Measurements from ENCODE around the gene SART1.
"Not testable (repeated sequence)": the region's sequence is repeated elsewhere in the genome, so short reads cannot be mapped to it uniquely, and the experiment has no call there.

SART1 gene

DNA sequence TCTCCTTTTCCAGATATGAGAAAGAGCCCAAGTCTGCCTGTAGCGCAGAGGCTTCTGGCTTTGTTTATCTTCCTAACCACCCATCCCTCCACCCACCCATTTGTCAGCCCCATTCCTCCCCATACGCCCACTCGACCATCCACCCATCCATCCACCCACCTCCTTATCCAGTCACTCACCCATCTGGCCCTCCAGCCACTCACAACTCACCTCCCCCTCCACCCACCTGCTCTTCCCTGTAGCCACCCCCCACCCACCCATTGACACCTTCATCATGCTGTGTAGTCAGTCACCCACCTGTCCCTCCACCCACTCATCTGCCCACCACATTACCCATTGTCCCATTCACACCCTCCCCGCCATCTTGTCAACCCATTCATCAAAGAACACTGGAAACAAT, 55.8 kb downstream of the SART1 start:
- no peaks in the 10 kb centered on the region for H3K36me3 Mint-ChIP-seq (ENCODE audit: low read depth)
- peaks cover 14% of the 10 kb centered on the region for H3K27me3 Mint-ChIP-seq (ENCODE audit: low read depth)
- no peak overlapping the region for H3K4me3 Mint-ChIP-seq
- no peaks in the 10 kb centered on the region for H3K9me3 Mint-ChIP-seq
- H3K4me1 Mint-ChIP-seq (ENCODE audit: low read depth) = no peaks in the 10 kb centered on the region
- H3K27ac Mint-ChIP-seq = peak overlapping the region; percentile 31

DNA sequence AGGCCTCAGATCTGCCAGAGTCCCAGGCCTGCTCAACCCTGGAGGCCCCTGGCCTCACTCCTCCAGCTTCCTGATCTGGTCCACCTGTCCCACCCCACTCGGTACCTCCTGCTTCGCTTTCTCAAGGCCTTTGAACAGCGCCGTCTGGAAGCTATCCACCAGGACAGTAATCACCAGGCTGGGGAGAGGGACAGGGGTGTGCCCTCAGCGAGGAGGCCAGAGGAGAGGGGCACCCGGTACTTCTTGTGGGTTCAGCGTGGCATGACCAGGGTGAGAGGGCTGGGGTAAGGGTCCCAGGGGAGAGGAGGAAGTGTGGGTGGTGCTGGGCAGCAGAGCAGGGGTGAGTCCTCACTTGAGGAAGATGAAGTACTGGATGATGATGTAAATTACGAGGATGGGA, 58.7 kb downstream of the SART1 start:
- no peak overlapping the region for H3K27ac Mint-ChIP-seq
- no peaks in the 10 kb centered on the region for H3K36me3 Mint-ChIP-seq (ENCODE audit: low read depth)
- no peak overlapping the region for H3K4me3 Mint-ChIP-seq
- H3K9me3 Mint-ChIP-seq = no peaks in the 10 kb centered on the region
- peaks cover 5% of the 10 kb centered on the region for H3K4me1 Mint-ChIP-seq (ENCODE audit: low read depth)
- peaks cover 10% of the 10 kb centered on the region for H3K27me3 Mint-ChIP-seq (ENCODE audit: low read depth)

DNA sequence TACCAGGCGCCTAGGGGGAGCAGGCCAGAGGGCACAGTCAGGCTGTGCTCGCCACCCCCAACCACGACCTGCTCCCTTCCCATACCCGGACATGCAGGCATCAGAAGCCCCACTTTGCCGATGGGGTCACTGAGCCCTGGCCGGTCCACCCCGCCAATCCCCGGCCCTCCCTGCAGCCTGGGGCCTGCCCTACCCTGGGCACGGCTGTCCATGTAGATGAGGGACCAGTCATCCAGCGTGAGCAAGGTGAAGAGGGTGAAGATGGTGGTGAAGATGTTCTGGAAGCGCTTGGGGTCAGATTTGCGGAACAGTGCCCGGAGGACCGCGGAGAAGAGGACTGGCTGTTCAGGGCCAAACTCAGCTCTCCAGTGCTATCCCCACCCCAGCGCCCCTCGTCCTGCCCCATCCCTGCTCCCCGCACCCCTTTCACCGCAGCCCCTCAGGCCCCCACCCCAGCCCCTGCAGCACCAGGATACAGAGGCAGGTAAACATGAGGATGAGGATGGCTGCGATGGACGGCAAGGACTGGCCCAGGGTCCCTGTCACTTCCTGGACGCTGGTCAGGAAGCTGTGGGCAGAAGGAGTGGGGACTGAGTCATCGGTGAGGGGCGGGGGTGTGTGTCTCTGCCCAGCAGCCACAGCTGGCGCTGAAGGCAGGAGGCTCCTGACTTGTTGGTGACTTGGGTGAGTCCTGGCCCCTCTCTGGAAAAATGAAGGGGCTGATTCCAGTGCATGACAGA, 59.3 kb downstream of the SART1 start:
- Mint-ChIP-seq H3K9me3 (no peaks in the 10 kb centered on the region), H3K4me1 (ENCODE audit: low read depth) (peaks cover 5% of the 10 kb centered on the region), H3K4me3 (no peak overlapping the region), H3K27me3 (ENCODE audit: low read depth) (peaks cover 10% of the 10 kb centered on the region), H3K36me3 (ENCODE audit: low read depth) (no peaks in the 10 kb centered on the region), H3K27ac (no peak overlapping the region)

DNA sequence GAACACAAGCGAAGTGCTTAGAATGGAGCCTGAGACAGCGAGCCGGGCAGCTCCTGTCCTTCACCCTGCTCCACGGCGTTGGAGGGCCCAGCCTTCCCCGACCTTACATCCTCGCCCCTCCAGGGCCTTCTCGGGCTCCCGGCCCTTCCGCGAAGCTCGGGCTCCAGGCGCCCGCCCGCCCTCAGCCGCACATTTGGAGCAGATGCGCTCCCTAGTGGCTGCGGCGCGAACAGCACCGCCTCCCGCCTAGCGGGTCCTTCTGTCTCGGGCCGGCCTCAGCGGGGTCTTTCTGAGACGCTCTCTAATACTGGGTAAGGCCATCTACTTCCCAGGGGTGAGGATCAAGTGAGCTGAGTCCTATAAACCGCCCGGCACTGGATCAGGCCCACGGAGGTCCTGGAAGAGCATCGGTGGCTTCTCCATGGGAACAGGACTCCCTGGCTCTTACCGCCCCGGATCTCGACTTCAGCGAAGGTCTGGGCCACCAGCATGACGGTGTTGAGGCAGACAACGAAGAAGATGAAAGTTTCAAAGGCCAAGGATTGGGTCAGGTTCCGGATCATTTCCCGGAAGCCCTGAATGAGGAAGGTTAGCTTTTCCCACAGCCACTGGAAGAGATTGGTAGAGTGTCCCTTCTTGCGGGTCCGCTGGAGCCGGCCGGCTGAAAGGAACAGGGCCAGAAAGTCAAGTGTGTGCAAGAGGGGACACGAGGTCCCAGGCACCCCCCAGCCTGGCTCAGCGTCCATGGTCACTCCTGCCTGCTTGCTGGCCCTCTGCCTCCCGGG, 61.1 kb downstream of the SART1 start:
- H3K4me3 Mint-ChIP-seq = peak overlapping the region; percentile 30
- H3K36me3 Mint-ChIP-seq (ENCODE audit: low read depth) = no peaks in the 10 kb centered on the region
- H3K27me3 Mint-ChIP-seq (ENCODE audit: low read depth) = peaks cover 10% of the 10 kb centered on the region
- H3K4me1 Mint-ChIP-seq (ENCODE audit: low read depth) = peaks cover 5% of the 10 kb centered on the region
- H3K27ac Mint-ChIP-seq = no peak overlapping the region
- H3K9me3 Mint-ChIP-seq = no peaks in the 10 kb centered on the region

DNA sequence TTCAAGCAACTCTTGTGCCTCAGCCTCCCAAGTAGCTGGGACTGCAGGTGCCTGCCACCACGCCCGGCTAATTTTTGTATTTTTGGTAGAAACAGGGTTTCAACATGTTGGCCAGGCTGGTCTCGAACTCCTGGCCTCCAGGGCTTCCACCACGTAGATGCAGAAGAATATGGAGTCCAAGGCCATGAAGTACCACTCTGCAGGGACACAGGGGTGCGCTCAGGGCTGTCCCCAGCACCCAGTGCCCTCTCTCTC, 61.6 kb downstream of the SART1 start:
- H3K4me3 Mint-ChIP-seq; H3K9me3 Mint-ChIP-seq; H3K27ac Mint-ChIP-seq; H3K36me3 Mint-ChIP-seq (ENCODE audit: low read depth); H3K27me3 Mint-ChIP-seq (ENCODE audit: low read depth); H3K4me1 Mint-ChIP-seq (ENCODE audit: low read depth): not testable (repeated sequence)

DNA sequence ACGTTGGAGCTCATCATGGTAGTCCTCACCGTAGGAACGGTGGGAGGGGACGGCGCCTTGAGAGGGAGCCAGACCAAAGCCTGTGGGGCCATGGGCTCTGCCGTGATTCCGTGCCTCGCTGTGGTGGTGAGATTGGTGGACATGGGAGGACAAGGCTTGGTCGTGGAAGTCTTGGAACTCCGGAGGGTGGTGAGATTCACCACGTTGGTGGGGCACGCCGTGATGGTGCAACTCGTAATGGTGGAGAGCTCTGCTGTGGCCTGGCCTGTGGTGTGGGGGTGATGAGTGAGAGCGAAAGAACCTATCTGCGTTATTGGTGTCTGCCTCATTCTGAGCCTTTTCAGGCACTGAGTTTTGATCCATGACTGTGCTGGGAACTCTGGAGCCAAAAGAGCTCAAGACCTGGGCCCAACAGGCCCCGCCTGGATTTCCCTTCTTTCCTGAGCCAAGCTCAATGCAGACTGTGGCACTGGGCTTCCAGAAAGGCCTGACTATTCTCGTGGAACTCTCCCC, 64.5 kb downstream of the SART1 start, which contains the start of gene CATSPER1:
Gene CATSPER1, minus strand, starts transcription at position 463 of the 513 bp plus-strand sequence. Its CDS starts 100 bp downstream, at position 363.
- Mint-ChIP-seq H3K4me3 (no peak within 1 kb of the TSS), H3K4me1 (ENCODE audit: low read depth) (peaks cover 5% of the 10 kb centered on the region), H3K27me3 (ENCODE audit: low read depth) (peaks cover 10% of the 10 kb centered on the region), H3K36me3 (ENCODE audit: low read depth) (no peaks in the 10 kb centered on the region), H3K9me3 (no peaks in the 10 kb centered on the region), H3K27ac (no peak within 1 kb of the TSS)

All from T-helper 1 cell treated with Interleukin-12 subunit alpha and Interleukin-12 subunit beta and Interleukin-4 antibody, amounts not matched to agents 30 μg/mL and 1 μg/mL, for 36 hours (primary cell).